Panc1 (cell line): ENCODE data around the gene PTP4A2. TPM values are rescaled to one million over a fixed set of nuclear protein-coding genes. Genes with fewer than 3 reads are reported as not detected.
A peak's percentile ranks its signal among the peaks of the same experiment; 100 is the strongest.

ENCODE experiments used
- ATAC-seq: fragments of 200-7000 bp; cut with Tn5 transposase; 2 replicates; pipeline ENCODE4 v1.9.1; 2020; ENCODE audit warnings: mild to moderate bottlenecking, moderate library complexity
- BruUV-seq: library from RNA; stranded (reverse); fragments of 400-500 nt; replicated peaks from 2 replicates; lab custom pipeline; 2021; lab: Mats Ljungman, UMichigan
- CTCF ChIA-PET: fragments of 300-600 bp; sonication (Branson Sonifier 250); formaldehyde crosslinking; loops from one replicate; lab custom pipeline; 2022; ENCODE audit warnings: antibody characterized with exemption; lab: Charles Lee
- POLR2A ChIA-PET: fragments of 300-600 bp; sonication (Branson Sonifier 250); formaldehyde crosslinking; loops from one replicate; lab custom pipeline; 2022; ENCODE audit warnings: antibody characterized with exemption; lab: Charles Lee
- DNase-seq: peaks from one replicate; pipeline ENCODE4 v3.0.0-alpha.2; 2010; ENCODE audit warnings: low read depth, low spot score
- H3K27ac ChIP-seq: 2 replicates; pipeline ENCODE4 v1.5.1; 2011; ENCODE audit warnings: mild to moderate bottlenecking, low read length, inconsistent platforms
- H3K27me3 ChIP-seq: fragments of 200-500 bp; sonication (Bioruptor generic); 2 replicates; pipeline ENCODE4 v1.6.0; 2014; ENCODE audit warnings: low read length, inconsistent platforms; ENCODE audit not compliant: control insufficient read depth, insufficient read depth
- H3K36me3 ChIP-seq: fragments of 200-500 bp; sonication (Bioruptor generic); 2 replicates; pipeline ENCODE4 v1.5.1; 2014; ENCODE audit warnings: inconsistent platforms, mild to moderate bottlenecking, low read length, moderate library complexity; ENCODE audit not compliant: control insufficient read depth, insufficient read depth
- H3K4me1 ChIP-seq: 2 replicates; pipeline ENCODE4 v1.5.1; 2011; ENCODE audit warnings: inconsistent platforms, mild to moderate bottlenecking, low read length, moderate library complexity; ENCODE audit not compliant: control insufficient read depth, insufficient read depth
- H3K4me3 ChIP-seq, 2 experiments: 2 replicates each; pipeline ENCODE4 v1.5.1; 2011 to 2012; ENCODE audit warnings: low read depth in 2 of 2, low read length in 2 of 2, mild to moderate bottlenecking in 2 of 2, inconsistent platforms in 1 of 2, moderate library complexity in 1 of 2
- H3K9me3 ChIP-seq: fragments of 200-500 bp; sonication (Bioruptor generic); 2 replicates; pipeline ENCODE4 v1.5.1; 2014; ENCODE audit warnings: low read depth, mild to moderate bottlenecking, inconsistent platforms, low read length, moderate library complexity; ENCODE audit not compliant: control insufficient read depth, insufficient read depth
- CTCF ChIP-seq: fragments of 450-650 bp; IDR thresholded peaks from 2 replicates; pipeline ENCODE4 v1.5.1; 2017; ENCODE audit warnings: mild to moderate bottlenecking
- POLR2AphosphoS5 ChIP-seq: IDR thresholded peaks from 2 replicates; pipeline ENCODE4 v1.6.1; 2012; ENCODE audit warnings: mild to moderate bottlenecking, low read depth, low read length, moderate library complexity
- REST ChIP-seq, 2 experiments: IDR thresholded peaks; 2 replicates each; pipeline ENCODE4 v1.6.1; 2011 to 2012; ENCODE audit warnings: low read depth in 2 of 2, control low read depth in 1 of 2, low read length in 1 of 2, mild to moderate bottlenecking in 1 of 2, moderate library complexity in 1 of 2; ENCODE audit not compliant: insufficient read depth in 1 of 2
- SIN3A ChIP-seq: IDR thresholded peaks from 2 replicates; pipeline ENCODE4 v1.6.1; 2012; ENCODE audit warnings: low read depth, mild to moderate bottlenecking, low read length, moderate library complexity, borderline replicate concordance; ENCODE audit not compliant: insufficient read depth
- TCF7L2 ChIP-seq: IDR thresholded peaks from 2 replicates; pipeline ENCODE4 v1.6.1; 2011; ENCODE audit warnings: mild to moderate bottlenecking, low read depth, low read length, inconsistent platforms
- in situ Hi-C: cut with HindIII; loops from 2 replicates; pipeline ENCODE4 v1.10.0; 2016; ENCODE audit warnings: low sequenced_read_pairs, low pct_unique_long_range_greater_than_20kb
- intact Hi-C: fragments of 100-400 bp; cut with micrococcal nuclease; formaldehyde crosslinking; loops from one replicate; pipeline ENCODE4 v1.10.0; 2022; ENCODE audit not compliant: unreplicated experiment
- total RNA-seq: library from RNA; stranded (reverse); gene quantifications from one replicate; pipeline ENCODE4 v1.2.1, GENCODE V29; 2021; ENCODE audit not compliant: unreplicated experiment

Gene PTP4A2
- total RNA-seq, 1 experiment from 2014 or later: 559 TPM

- Histone ChIP-seq H3K4me1 (peaks cover 56% of the 10 kb centered on the region), H3K36me3 (no peaks in the 10 kb centered on the region; the same call in 1 of the 2 replicates), H3K4me3 (peak overlapping the region; percentile 62 to 75), H3K9me3 (no peaks in the 10 kb centered on the region), H3K27ac (peak overlapping the region; percentile 90), H3K27me3 (no peaks in the 10 kb centered on the region)
- TF ChIP-seq REST (IDR thresholded peaks at IDR 0.05; ENCODE audit: insufficient read depth in 1 of 2, low read depth in 2 of 2, low read length in 1 of 2) (no peak), CTCF (no peak), POLR2AphosphoS5 (no peak; the same call in none of the 2 replicates), TCF7L2 (no peak), SIN3A (no peak)
- BruUV-seq: TSS peak; percentile 86
- ChIA-PET POLR2A (no interaction called here), CTCF (no interaction called here)
- intact Hi-C loops: no loop called here
- in situ Hi-C loops: no loop called here
- ATAC-seq: no peak
- DNase-seq: no peak
Measured at GRCh38 chr1:31936981-31937299, 1.2 kb downstream of the PTP4A2 start.

- POLR2A ChIA-PET: interaction anchor here (0.6 kb wide), 2 partner anchors 16 to 203 kb away, joined by 4 read pairs; no protein-coding TSS in a partner anchor
- H3K9me3 ChIP-seq: no peaks in the 10 kb centered on the region
- in situ Hi-C loops: no loop called here
- no peak for ATAC-seq
- no peaks in the 10 kb centered on the region; the same call in 1 of the 2 replicates for H3K36me3 ChIP-seq
- peak overlapping the region; percentile 90 for H3K27ac ChIP-seq
- TF ChIP-seq POLR2AphosphoS5: peak; percentile 30; the same call in 1 of the 2 replicates
- no peak for TF ChIP-seq CTCF
- peak overlapping the region; percentile 62 to 75 for H3K4me3 ChIP-seq
- no peak for DNase-seq
- intact Hi-C loops: no loop called here
- BruUV-seq: no TSS peak
- H3K4me1 ChIP-seq: peaks cover 58% of the 10 kb centered on the region
- CTCF ChIA-PET: interaction anchor here (0.9 kb wide), 1 partner anchor 28 kb away, joined by 4 read pairs; no protein-coding TSS in a partner anchor
- no peaks in the 10 kb centered on the region for H3K27me3 ChIP-seq
Measured at GRCh38 chr1:31936278-31936980, 1.7 kb downstream of the PTP4A2 start.
